ENCODE data around the gene UPF1. TPM values are rescaled to one million over a fixed set of nuclear protein-coding genes. Genes with fewer than 3 reads are reported as not detected.
A peak's percentile ranks its signal among the peaks of the same experiment; 100 is the strongest.

The UPF1 gene
- total and polyA plus RNA-seq, 2 of the 13 experiments (the other 11 are each of a cell fraction or from before 2014, with no cell fraction given) = 16.9 to 41.8 TPM

- H3K4me1 ChIP-seq (ENCODE audit: insufficient read depth, low read length) = peaks cover 43% of the 10 kb centered on the region
- DNase-seq (ENCODE audit: low spot score) (no peak), FAIRE-seq (no peak), ATAC-seq (no peak)
- in situ Hi-C loops (cut with HindIII; ENCODE audit: extremely low pct_ligation_motif_present, low pct_unique_long_range_greater_than_20kb) (loop anchor here (5.0 kb wide), 1 partner anchor 58 kb away; no protein-coding TSS in a partner anchor), intact Hi-C loops (cut with micrococcal nuclease; ENCODE audit: unreplicated experiment) (no loop called here)
- peaks cover 81% of the 10 kb centered on the region for H4K20me1 ChIP-seq (ENCODE audit: insufficient read depth, low read length)
- peaks cover 16 to 33% of the 10 kb centered on the region in 2 experiments for H3K36me3 ChIP-seq (replicated peaks in 1 of 2; ENCODE audit: control insufficient read depth in 1 of 2, insufficient read depth in 2 of 2, low read length in 2 of 2)
- ChIA-PET POLR2A (no interaction called here), CTCF (ENCODE audit: low intra/inter-chr PET ratio, low total read pairs) (no interaction called here)
- no peak overlapping the region for H3K4me3 ChIP-seq (replicated peaks in 1 of 3; ENCODE audit: insufficient read depth in 1 of 3, low read depth in 2 of 3, low read length in 3 of 3)
- no peaks in the 10 kb centered on the region for H3K27me3 ChIP-seq (ENCODE audit: control insufficient read depth in 1 of 2, insufficient read depth in 2 of 2, low read length in 2 of 2)
- no peak overlapping the region for H3K9ac ChIP-seq (ENCODE audit: insufficient read depth, low read depth, low read length)
- 100% methylated on average over 2 of the region's 8 CpGs for WGBS (ENCODE audit: low lambda C conversion rate)
- H3K79me2 ChIP-seq (ENCODE audit: insufficient read depth, low read length) = peaks cover 94% of the 10 kb centered on the region
- TF ChIP-seq AGO2 (optimal IDR thresholded peaks at IDR 0.05; ENCODE audit: low read depth, low read length) (peak; percentile 26), ATM (IDR thresholded peaks at IDR 0.05; ENCODE audit: borderline replicate concordance) (no peak)
- no TSS peak for BruUV-seq (replicated peaks)
- no peaks in the 10 kb centered on the region for H3K9me3 ChIP-seq (ENCODE audit: low read length)
- H3K4me2 ChIP-seq (ENCODE audit: low read depth, low read length) = no peak overlapping the region
- no peak overlapping the region for H3K27ac ChIP-seq (ENCODE audit: extremely low read length, insufficient read depth, low read length)
- no peak overlapping the region for H2AFZ ChIP-seq (ENCODE audit: low read length)
Observed at GRCh38 chr19:18844806-18845329, 13.1 kb downstream of the UPF1 start.

DNA sequence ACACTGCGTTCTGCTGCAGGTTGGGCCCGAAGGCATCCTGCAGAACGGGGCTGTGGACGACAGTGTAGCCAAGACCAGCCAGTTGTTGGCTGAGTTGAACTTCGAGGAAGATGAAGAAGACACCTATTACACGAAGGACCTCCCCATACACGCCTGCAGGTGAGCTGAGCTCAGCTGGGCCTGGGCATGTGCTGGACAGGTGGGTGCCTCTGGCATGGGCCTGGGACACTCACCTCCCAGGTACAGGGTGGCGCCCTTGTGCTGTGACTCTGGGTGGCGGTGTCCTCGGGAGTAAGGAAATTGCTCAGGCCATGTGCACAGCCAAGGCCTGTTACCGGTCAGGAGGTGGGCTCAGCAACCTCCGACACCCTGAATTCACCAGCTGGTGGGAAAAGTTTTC lies 14.2 kb downstream of the UPF1 start:
- TF ChIP-seq CHD4 (IDR thresholded peaks at IDR 0.05; ENCODE audit: borderline replicate concordance, low read length) (no peak), IKZF1 (IDR thresholded peaks at IDR 0.05) (no peak), AGO2 (optimal IDR thresholded peaks at IDR 0.05; ENCODE audit: low read depth, low read length) (no peak), ZSCAN21 (CRISPR knock-in tag; IDR thresholded peaks at IDR 0.05; ENCODE audit: borderline replicate concordance) (no peak), SATB2 (CRISPR knock-in tag; IDR thresholded peaks at IDR 0.05) (no peak), CENPT (CRISPR knock-in tag; IDR thresholded peaks at IDR 0.05; ENCODE audit: low read depth) (no peak), ZNF616 (CRISPR knock-in tag; IDR thresholded peaks at IDR 0.05; ENCODE audit: low read depth) (no peak), TEAD2 (CRISPR knock-in tag; IDR thresholded peaks at IDR 0.05) (no peak), TCF7L2 (IDR thresholded peaks at IDR 0.05; ENCODE audit: low read depth, low read length) (no peak), ZNF281 (CRISPR knock-in tag; IDR thresholded peaks at IDR 0.05; ENCODE audit: borderline replicate concordance) (no peak), NFIC (IDR thresholded peaks at IDR 0.05; ENCODE audit: low read length) (no peak)
- TF ChIP-seq, protein P1, sequence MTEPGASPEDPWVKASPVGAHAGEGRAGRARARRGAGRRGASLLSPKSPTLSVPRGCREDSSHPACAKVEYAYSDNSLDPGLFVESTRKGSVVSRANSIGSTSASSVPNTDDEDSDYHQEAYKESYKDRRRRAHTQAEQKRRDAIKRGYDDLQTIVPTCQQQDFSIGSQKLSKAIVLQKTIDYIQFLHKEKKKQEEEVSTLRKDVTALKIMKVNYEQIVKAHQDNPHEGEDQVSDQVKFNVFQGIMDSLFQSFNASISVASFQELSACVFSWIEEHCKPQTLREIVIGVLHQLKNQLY (CRISPR knock-in tag; IDR thresholded peaks at IDR 0.05) = no peak
- POLR2A ChIA-PET = interaction anchor here (1.4 kb wide), 1 partner anchor 84 kb away, joined by 4 read pairs; no protein-coding TSS in a partner anchor
- Histone ChIP-seq H3K9ac (ENCODE audit: insufficient read depth, low read depth, low read length) (no peak overlapping the region), H3K4me1 (ENCODE audit: insufficient read depth, low read length) (peaks cover 32% of the 10 kb centered on the region), H3K79me2 (ENCODE audit: insufficient read depth, low read length) (peaks cover 84% of the 10 kb centered on the region), H4K20me1 (ENCODE audit: insufficient read depth, low read length) (peaks cover 78% of the 10 kb centered on the region), H3K9me3 (ENCODE audit: low read length) (no peaks in the 10 kb centered on the region), H3K4me3 (replicated peaks in 1 of 3; ENCODE audit: insufficient read depth in 1 of 3, low read depth in 2 of 3, low read length in 3 of 3) (no peak overlapping the region), H3K4me2 (ENCODE audit: low read depth, low read length) (no peak overlapping the region), H3K27ac (ENCODE audit: extremely low read length, insufficient read depth, low read length) (no peak overlapping the region), H2AFZ (ENCODE audit: low read length) (no peak overlapping the region), H3K27me3 (ENCODE audit: control insufficient read depth in 1 of 2, insufficient read depth in 2 of 2, low read length in 2 of 2) (no peaks in the 10 kb centered on the region), H3K36me3 (replicated peaks in 1 of 2; ENCODE audit: control insufficient read depth in 1 of 2, insufficient read depth in 2 of 2, low read length in 2 of 2) (peaks cover 21 to 44% of the 10 kb centered on the region in 2 experiments)
- CTCF ChIA-PET (ENCODE audit: low intra/inter-chr PET ratio, low total read pairs) = no interaction called here
- no TSS peak for BruUV-seq (replicated peaks)
- DNase-seq (ENCODE audit: low spot score) (no peak), ATAC-seq (no peak), FAIRE-seq (no peak)
- intact Hi-C loops (cut with micrococcal nuclease; ENCODE audit: unreplicated experiment) (no loop called here), in situ Hi-C loops (cut with HindIII; ENCODE audit: extremely low pct_ligation_motif_present, low pct_unique_long_range_greater_than_20kb) (no loop called here)
- 92% methylated on average over 7 of the region's 12 CpGs for WGBS (ENCODE audit: low lambda C conversion rate)

Data from HepG2 (cell line).